ENCODE results near the gene GIMAP1.

GIMAP1 gene

GRCh38 chr7:150753826-150754603 lies 37.6 kb downstream of the GIMAP1 start:
- H3K4me2 ChIP-seq (ENCODE audit: insufficient read depth, low read length) = peak overlapping the region; percentile 63

DNA sequence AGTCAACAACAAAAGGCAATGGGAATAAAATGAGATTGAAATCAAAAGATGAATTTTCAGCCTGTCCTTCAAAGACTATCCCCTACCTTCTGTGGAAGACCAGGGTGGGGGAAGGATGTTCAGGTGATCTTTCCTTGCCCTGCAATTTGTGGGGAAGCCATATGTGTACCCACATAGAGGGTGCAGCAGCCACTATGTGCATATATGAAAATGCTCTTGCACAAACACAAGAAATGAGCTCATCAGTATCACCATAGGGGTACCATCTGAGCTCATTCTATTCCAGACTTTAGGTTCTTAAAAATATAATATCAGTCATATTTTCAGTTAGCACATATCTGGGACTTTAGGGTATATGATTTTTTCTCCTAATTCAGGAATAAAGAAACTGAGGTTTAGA lies 38.5 kb downstream of the GIMAP1 start:
- Histone ChIP-seq H3K4me2 (ENCODE audit: insufficient read depth, low read length) (peak overlapping the region; percentile 63), H3K27me3 (ENCODE audit: insufficient read depth, low read length, poor library complexity) (no peaks in the 10 kb centered on the region), H2AFZ (ENCODE audit: low read depth, low read length) (0 out of 2 replicates have a peak overlapping the region, but pooled peaks have one; percentile 4), H4K20me1 (ENCODE audit: insufficient read depth, low read length) (no peaks in the 10 kb centered on the region), H3K9me3 (ENCODE audit: insufficient read depth, low read length, severe bottlenecking) (no peaks in the 10 kb centered on the region), H3K4me3 (ENCODE audit: low read depth in 1 of 2, low read length in 2 of 2) (peak overlapping the region in 1 of 2 experiments; percentile 38; a peak in 2 of 4 replicates), H3K79me2 (ENCODE audit: insufficient read depth, low read length) (no peaks in the 10 kb centered on the region), H3K4me1 (ENCODE audit: insufficient read depth, low read length) (peaks cover 46% of the 10 kb centered on the region), H3K27ac (ENCODE audit: low read length) (peak overlapping the region; percentile 85), H3K9ac (ENCODE audit: low read depth, low read length) (peak overlapping the region; percentile 46), H3K36me3 (ENCODE audit: insufficient read depth, low read length) (no peaks in the 10 kb centered on the region)
- DNase-seq (no peak), ATAC-seq (ENCODE audit: insufficient read depth, low read depth) (peak; percentile 31)
- TF ChIP-seq EZH2 (IDR thresholded peaks at IDR 0.05; ENCODE audit: borderline replicate concordance, low read depth, low read length, severe bottlenecking) = no peak
- TF ChIP-seq CTCF (IDR thresholded peaks at IDR 0.05; ENCODE audit: borderline replicate concordance, extremely low read depth, low read length, poor library complexity, severe bottlenecking) = no peak

More at GRCh38 chr7:150753826-150754603, 37.6 kb downstream of the GIMAP1 start:
- Histone ChIP-seq H2AFZ (ENCODE audit: low read depth, low read length) (no peak overlapping the region), H3K27ac (ENCODE audit: low read length) (peak overlapping the region; percentile 70), H3K79me2 (ENCODE audit: insufficient read depth, low read length) (no peaks in the 10 kb centered on the region), H3K9ac (ENCODE audit: low read depth, low read length) (peak overlapping the region; percentile 8; the same call in 1 of the 2 replicates), H3K4me1 (ENCODE audit: insufficient read depth, low read length) (peaks cover 46% of the 10 kb centered on the region), H3K4me3 (ENCODE audit: low read depth in 1 of 2, low read length in 2 of 2) (no peak overlapping the region), H3K27me3 (ENCODE audit: insufficient read depth, low read length, poor library complexity) (no peaks in the 10 kb centered on the region), H4K20me1 (ENCODE audit: insufficient read depth, low read length) (no peaks in the 10 kb centered on the region), H3K36me3 (ENCODE audit: insufficient read depth, low read length) (no peaks in the 10 kb centered on the region), H3K9me3 (ENCODE audit: insufficient read depth, low read length, severe bottlenecking) (no peaks in the 10 kb centered on the region)
- DNase-seq (peak; percentile 65), ATAC-seq (ENCODE audit: insufficient read depth, low read depth) (peak; percentile 50)
- TF ChIP-seq CTCF (IDR thresholded peaks at IDR 0.05; ENCODE audit: borderline replicate concordance, extremely low read depth, low read length, poor library complexity, severe bottlenecking) (peak; percentile 83), EZH2 (IDR thresholded peaks at IDR 0.05; ENCODE audit: borderline replicate concordance, low read depth, low read length, severe bottlenecking) (no peak)

DNA sequence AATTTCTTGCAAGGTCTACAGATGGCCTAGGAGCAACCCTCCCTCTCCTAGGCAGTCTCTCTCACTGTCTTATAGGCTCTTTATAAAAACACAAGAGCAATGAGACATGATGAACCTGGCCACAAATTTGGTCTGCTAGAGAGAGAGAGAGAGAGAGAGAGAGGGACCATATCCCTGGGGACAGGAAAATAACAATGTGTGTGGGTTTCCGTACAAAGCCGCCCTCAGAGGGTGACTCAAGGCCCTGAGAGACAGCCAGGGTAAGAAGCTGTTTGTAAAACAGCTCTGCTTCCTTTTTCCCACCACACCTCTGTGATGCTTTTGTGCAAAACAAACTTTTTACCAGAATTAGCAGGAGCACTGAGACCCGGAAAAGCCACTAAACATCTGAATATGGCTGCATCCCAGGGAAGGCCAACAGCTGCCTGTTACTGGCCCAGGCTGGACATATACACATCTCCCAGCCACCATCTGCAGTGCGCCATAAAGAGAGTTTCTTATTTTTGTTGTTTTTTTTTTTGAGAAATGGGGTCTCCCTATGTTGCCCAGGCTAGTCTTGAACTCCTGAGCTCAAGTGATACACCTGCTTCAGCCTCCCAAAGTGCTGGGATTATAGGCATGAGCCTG lies 39.2 kb downstream of the GIMAP1 start:
- H3K79me2 ChIP-seq (ENCODE audit: insufficient read depth, low read length) = no peaks in the 10 kb centered on the region
- no peaks in the 10 kb centered on the region for H4K20me1 ChIP-seq (ENCODE audit: insufficient read depth, low read length)
- peak overlapping the region; percentile 63 for H3K4me2 ChIP-seq (ENCODE audit: insufficient read depth, low read length)
- no peaks in the 10 kb centered on the region for H3K36me3 ChIP-seq (ENCODE audit: insufficient read depth, low read length)
- no peaks in the 10 kb centered on the region for H3K9me3 ChIP-seq (ENCODE audit: insufficient read depth, low read length, severe bottlenecking)
- DNase-seq (peak; percentile 89), ATAC-seq (ENCODE audit: insufficient read depth, low read depth) (peak; percentile 87)
- peak overlapping the region; percentile 46 for H3K9ac ChIP-seq (ENCODE audit: low read depth, low read length)
- H3K27me3 ChIP-seq (ENCODE audit: insufficient read depth, low read length, poor library complexity) = no peaks in the 10 kb centered on the region
- H2AFZ ChIP-seq (ENCODE audit: low read depth, low read length) = 0 out of 2 replicates have a peak overlapping the region, but pooled peaks have one; percentile 4
- H3K4me3 ChIP-seq (ENCODE audit: low read depth in 1 of 2, low read length in 2 of 2) = peak overlapping the region in 1 of 2 experiments; percentile 38; a peak in 2 of 4 replicates
- TF ChIP-seq CTCF (IDR thresholded peaks at IDR 0.05; ENCODE audit: borderline replicate concordance, extremely low read depth, low read length, poor library complexity, severe bottlenecking) = no peak
- TF ChIP-seq EZH2 (IDR thresholded peaks at IDR 0.05; ENCODE audit: borderline replicate concordance, low read depth, low read length, severe bottlenecking) = no peak
- peak overlapping the region; percentile 85 for H3K27ac ChIP-seq (ENCODE audit: low read length)
- peaks cover 46% of the 10 kb centered on the region for H3K4me1 ChIP-seq (ENCODE audit: insufficient read depth, low read length)
